NCI-H748 (cell line): ENCODE measurements around the gene DGKB.

Experiments used
- DNase-seq: peaks from one replicate; lab custom pipeline; 2025; ENCODE audit not compliant: unreplicated experiment; lab: John Stamatoyannopoulos, UW

The DGKB gene

DNA sequence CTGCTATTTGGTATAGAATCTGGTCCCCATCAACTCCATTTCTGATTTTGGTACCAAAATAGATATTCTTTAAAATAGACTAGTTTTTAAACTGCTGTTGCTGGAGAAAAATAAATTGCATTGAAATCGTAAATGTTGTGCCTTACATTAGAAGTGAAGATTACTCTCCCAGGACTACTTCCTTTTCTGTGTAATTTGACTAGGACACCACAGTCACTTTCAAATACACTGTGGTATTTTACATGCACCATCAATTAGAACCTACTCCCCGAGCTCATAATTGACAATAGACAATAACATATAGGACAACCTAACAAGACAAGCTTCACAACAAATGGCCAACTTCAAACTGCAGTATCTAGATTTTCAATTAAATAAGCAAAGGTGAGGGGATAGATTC, 211.5 kb downstream of the DGKB start:
- DNase-seq, result no peak

DNA sequence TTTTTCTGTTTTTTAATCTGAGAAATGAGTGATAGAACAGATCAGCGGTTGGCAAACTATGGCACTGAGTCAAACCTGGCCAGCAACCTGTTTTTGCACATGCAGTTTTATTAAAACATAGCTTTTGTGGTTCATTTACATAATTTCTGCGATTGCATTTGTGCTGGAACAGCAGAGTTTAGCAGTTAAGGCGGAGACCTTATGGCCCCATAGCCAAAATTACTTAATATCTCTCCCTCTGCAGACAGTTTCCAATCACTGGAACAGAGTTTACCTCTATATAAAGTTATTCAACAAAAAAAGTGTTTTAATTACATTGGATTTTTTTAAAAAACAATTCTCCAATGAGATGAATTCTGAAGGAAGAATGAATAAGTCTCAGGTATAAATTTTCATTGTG, 212.1 kb downstream of the DGKB start:
- no peak for DNase-seq

DNA sequence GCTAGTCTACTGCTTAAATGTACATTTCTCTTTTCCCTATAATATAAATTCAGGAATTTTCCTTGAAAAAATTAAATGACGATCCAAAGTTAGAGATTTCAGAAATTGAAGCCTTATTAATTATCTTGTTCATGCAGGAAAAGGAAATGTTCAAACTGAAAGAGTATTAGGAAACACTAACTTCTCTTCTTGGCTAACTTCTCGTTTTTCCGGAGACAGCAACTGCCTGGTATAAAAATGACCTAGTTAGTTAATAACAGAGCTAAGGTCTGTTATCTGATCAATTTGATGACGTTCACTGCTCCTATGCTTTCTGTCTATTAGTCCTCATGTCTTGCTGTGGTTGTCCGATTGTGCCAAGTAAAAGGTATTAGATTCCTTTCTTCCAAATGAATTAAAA, 212.5 kb downstream of the DGKB start:
- no peak for DNase-seq

DNA sequence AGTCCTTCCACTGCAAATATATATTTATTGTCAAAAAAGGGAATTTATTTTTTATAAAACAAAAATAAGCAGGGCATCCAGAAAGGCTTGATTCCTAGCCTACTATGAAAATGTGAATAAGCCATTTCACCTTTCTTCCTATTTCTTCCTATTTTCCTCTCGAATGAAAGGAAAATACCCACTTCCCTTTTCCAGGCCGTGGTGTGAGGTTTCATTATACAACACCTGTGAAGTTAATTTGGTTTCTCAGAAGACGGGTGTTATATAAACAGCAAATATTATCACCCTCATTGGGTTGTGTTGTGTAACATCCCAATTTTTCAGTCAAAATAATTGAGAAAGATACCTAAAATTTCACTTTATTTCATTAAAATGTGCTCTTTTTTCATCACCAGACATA, 214.3 kb downstream of the DGKB start:
- DNase-seq, result no peak

DNA sequence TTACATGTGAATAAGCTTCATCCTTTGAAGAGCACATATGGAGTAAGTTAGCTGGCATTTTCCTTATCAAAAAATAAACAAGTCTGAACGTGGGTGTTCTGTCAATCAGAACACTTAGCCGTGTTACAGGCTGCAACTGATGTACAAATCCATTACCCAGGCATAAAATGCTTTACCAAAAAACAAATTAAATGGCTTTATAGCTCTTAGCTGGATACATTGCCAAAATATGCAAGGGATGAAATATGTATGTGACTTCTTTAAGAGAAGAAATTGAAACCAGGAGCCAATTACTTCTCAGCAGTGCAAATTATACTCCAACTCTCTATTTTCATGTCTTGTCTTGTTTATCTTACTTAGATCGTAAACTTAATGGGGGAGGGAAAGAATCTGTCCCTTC, 214.8 kb downstream of the DGKB start:
- DNase-seq, result peak; percentile 13

DNA sequence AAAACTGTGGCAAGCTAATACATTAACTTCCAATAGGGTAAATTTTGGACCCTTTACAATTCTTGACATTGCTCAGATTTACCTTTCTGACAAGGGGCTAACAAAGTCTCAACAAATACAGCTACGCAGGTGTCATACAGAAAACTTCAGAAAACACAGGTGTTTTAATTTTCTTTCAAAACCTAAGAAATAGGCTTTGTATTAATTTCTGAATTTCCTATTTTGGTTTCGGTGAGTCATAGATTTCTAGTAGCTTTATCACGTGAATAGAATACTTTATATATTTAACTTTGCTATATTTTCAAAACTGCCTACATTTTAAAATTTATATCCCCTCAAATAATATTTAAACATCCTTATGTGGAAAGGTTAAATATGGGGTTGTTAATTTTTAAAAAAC, 215.3 kb downstream of the DGKB start:
- no peak for DNase-seq

DNA sequence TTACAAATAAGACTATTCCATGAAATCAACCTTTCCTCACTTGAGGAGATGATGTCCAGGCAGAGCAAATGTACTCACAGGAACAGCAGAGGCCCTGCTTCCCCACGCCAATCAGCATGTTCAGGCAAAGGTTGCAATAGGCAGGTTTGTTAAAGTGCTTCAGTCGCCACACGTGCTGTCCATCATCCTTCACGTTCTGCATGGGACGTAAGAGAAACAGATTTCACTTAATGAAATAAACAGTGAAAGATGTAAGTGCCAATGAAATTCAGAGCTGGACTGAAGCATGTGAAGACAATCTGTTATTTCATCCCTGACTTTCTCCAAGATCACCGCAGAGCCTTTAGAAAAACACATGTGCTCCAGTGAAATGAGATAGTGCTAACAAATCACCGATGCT, 217.4 kb downstream of the DGKB start:
- DNase-seq, result no peak

DNA sequence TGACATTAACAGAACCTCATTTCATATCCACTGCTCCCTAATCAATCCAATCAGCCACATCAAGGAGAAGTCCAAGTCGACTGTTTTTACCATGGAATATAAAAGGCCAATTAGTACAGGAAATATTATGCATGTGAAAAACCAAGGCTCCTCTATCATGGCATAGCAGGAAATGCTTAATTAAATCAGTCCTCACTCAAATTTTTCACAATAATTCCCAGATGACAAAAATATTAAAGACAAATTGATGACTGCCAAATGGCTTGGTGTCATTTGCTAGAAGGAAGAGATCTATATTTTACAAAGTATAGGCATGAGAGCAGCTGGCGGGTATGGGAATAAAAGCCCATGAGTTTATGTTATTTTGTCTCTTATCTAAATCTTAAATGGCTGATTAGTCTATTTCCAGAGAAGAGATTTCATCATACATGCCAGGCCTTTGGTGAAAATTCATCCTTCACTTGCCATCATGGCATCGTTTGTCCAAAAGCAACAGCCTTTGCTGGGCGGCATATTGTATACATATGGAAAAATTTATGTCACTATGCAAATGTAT, 219.6 kb downstream of the DGKB start:
- no peak for DNase-seq

DNA sequence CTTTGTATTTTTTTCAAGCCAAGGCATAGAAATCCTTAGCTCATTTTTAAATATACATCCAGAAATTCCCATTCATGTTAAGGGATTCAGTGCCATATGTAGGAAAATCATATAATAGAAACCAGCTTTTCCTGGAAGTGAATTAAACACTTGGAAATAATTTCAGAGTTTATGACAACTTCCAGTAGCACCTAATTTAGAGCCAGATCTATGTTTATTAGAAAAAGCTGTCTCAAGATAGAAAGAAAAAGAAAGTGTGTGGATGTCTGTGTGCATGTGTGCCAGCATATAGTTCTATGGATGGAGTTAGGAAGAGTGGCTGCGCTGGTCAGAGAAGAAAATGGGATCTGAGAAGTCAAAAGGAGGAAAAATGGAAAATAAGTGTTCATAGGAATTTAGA, 225.7 kb downstream of the DGKB start:
- no peak for DNase-seq

DNA sequence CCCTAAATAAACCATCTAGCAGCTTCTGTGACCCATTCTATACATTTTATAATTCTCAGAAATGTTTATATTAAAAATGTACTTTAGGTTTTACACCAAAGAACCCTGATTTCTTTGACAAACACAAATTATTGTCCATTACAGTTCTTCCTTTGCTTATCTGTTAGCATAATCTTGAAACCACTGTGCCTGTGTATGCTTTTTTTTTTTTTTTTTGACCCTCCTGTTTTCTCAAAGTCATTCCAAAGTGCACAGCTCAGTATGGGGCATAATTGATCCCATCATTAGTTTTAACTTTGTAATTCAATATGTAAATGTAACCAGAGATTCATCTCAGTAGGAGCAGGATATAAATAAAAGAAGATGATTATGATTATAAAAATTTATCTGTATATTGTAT, 229.3 kb downstream of the DGKB start:
- DNase-seq, result peak; percentile 71

DNA sequence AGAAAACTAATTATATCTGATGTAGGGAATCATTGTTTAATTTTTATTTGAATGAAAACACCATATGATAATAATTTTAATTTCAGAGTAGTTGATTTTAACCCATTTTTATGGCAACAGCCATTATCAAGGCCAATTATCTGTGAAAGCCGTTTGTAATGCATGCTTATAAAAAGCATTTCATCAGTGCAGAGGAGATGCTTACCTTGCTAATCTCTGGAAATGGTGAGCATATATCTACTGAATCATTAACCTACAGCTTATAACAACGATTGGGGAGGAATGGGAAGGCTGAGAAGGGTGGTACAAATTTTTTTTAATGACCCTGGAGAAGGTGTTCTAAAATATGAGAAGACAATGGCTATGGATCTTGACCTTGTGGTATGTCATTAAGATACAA, 235.6 kb downstream of the DGKB start:
- DNase-seq, result no peak

DNA sequence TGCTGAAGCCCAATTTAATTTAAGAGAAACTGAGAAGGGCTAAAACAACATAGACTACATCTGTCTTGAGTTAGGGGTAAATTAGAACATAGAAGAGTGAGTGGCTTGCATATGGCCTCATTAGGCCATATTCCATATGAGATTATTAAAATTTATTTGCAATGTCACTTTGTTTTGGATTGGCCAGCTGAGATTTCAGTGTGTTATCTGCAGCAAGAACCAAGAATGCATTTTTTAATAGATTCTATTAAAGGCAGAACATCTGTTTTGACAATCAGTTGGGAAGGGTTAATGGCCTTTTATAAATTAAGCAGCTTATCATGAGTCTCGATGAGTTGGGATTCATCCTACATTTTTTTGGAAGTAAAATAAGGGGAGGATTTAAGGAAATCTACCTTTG, 236.2 kb downstream of the DGKB start:
- DNase-seq, result no peak

DNA sequence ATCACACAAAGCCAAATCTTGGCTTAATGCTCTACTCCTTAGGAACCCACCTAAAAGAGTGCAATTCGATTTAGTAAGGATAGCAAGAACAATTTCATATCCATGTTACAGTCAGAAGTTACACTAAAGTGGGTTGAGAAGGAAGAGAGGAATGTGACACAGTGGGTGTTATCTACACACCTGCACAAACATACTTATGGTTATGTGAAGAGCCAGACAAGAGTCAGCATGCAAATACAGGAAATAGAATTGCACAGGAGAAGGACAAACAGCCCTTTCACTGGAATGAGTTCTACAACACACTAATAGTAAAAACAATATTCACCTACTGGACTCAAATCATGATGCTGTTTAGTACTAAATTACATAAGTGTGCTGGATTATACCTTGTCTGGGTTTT, 262.8 kb downstream of the DGKB start:
- peak; percentile 81 for DNase-seq

DNA sequence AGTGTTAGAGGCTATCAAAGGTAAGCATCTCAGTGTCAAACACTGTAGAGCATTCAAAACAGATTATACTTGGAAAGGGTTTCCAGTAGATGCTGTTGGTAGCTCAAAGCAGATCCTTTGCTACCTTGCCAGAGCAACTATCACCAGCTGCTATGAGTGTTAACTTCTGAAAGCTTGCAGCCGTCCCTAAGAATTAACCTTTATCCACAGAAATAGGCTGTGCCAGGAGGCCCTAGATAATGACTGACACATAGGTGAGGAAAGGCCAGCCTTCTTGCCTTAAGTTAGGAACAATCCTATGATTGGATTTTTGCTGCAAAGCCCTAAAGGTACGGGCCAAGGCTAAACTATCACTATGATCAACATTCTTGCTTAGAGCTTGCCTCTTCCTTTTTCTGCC, 263.2 kb downstream of the DGKB start:
- DNase-seq, result peak; percentile 44

DNA sequence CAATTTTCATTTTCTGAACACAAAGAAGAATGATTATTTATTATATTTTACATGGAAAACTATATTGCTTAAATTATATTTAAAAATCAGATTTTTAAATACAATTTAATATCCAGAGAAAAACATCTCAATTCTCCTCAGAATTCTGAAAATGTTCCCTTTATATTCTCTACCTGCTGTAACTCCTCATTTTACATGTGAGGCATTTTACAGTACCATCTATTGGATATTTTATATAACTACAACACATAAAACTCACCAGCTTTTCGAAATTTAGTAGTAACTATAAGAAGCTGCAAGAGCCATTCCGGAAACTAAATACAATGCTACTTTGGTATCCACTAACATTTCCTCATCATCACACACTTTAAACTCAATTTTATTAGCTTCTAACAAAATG, 264.6 kb downstream of the DGKB start:
- DNase-seq, result no peak

DNA sequence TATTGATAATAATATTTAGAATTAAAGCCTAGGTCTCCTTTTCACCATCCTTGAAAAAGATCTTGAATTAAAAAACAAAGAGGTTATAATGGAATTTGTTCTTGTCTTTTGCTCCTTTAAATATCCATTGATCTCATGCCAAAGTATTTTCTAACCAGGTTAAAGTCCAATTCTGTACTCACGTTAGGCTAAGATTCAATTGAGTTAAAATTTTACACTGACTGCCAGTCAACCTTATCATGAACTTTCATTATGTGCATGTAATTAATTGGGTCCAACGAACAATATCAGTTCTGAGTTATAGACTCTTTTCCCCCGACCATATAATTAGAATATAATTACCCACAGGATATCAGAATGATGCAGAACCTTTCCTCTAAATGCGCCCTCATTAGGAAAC, 266.6 kb downstream of the DGKB start:
- no peak for DNase-seq

DNA sequence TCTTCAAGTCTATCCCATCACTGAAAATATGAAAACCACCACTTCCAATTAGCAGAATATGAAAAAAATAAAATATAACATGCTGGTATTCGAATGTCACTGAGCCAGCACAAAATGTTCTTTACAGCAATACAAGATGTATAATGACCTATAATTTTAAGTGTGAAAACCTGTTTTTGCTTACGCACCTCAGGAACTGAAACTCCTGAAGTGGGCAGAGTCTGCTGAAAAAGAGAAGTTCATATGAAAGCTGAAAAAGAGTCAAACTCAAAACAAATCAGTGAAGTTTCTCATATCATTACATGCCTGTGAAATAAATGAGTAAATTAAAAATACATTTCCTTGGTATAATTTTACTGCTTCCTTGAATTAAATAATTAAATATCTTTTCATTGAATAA, 272.5 kb downstream of the DGKB start:
- DNase-seq, result no peak

DNA sequence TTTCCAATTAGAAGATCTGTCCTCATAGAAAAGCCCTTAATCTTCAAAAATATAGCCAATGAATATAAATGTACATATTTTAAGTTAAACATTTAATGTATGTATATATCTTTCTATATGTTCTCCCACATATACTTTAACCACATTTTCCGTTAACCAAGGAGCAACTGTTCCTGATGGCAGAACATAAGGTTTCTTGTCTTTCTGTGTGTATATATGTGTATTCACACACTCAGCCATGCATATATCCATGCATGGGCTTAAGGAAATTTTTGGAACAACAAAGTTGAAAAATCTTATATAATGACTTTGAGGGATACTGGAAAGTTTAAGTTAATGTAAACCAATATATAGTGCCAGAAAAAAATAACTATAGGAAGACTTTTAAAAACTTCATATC, 274.0 kb downstream of the DGKB start:
- no peak for DNase-seq

DNA sequence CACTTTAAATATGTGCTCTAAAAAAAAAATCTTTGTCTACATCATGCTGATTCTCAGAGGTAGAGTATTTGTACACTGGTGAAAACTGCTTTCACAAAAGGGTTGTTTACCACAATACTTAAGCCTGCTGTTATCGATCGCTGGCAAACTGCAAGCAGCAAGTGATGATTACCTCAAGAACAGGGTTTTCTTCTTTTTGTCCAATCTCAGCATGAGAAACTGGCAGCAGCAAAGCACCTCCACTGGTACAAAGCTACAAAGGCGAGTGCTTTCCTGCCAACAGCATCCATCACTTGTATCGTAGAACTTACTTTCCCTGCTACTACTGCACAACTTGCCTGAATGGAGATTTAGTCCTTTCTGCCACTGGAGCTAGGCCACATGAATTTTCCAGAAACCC, 276.5 kb downstream of the DGKB start:
- DNase-seq, result no peak

DNA sequence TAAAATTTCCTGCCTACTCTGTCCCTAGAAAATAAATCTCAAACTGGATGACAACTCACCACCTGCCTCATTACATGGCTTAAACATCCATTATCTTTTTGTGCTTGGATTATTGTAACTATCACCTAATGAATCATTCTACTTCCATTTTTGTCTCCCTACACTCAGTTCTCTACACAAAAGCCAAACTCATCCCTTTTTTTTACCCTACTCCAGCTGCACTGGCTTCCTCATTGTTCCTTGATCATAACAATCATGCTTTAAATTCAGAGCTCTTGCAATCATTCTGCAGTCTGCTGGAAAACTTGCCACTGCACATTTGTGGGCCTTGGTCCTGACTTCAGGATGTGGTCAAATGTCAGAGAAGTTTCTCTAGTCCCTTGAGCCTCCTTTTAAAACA, 280.0 kb downstream of the DGKB start:
- DNase-seq, result no peak

DNA sequence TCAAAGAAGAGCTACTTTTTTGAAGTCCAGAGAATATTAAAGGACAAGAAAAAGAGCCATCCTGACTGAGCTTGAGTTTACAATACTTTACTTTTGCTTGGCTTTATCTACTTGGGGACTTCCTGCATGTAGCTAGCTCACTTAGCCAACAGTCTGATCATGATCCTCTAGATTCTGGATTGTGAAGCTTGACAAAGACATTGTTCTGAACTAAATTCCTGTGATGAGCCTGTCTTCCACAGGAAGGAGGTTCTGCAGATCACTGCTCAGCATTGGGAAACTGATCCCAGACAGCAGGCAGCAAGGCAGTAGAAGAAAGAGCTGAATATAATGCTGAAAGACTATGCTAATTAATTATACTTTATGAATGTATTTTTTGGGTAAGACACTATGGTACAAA, 296.4 kb downstream of the DGKB start:
- no peak for DNase-seq

DNA sequence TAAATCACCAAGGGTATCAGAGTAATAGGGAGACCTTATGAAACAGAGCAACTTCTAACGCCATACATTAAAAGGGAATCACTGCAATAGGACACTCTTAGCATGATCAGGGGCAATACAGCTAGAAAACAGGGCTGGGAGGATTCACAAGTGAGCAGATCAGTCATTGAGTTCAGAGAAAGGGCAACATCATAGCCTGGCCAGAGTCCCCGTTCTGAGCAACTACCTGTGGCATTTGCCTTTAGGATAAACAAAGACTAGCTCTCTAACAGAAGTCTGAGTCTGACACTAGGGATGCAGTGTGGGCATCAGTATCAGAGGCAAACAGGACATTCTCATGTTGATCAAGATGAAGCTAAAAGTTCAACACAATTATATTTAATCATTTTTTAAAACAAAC, 297.9 kb downstream of the DGKB start:
- no peak for DNase-seq

DNA sequence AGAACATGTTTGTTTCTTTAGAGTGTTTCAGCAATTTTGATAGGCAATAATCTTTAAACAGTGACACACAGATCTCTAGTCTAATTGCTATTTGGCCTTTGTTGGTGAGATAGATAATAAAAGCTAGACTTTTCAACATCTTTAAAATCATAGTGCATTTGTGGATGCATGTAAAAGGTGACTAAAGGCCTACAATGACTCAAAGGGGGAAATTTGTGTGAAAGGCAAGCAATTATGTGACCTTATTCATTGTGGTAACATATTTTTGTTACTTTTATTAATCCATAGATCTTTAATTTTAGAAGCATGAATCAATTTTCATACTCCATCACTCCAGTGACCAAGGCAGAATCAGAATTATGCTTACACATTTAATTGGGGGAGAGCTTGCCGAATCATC, 299.7 kb downstream of the DGKB start:
- no peak for DNase-seq

DNA sequence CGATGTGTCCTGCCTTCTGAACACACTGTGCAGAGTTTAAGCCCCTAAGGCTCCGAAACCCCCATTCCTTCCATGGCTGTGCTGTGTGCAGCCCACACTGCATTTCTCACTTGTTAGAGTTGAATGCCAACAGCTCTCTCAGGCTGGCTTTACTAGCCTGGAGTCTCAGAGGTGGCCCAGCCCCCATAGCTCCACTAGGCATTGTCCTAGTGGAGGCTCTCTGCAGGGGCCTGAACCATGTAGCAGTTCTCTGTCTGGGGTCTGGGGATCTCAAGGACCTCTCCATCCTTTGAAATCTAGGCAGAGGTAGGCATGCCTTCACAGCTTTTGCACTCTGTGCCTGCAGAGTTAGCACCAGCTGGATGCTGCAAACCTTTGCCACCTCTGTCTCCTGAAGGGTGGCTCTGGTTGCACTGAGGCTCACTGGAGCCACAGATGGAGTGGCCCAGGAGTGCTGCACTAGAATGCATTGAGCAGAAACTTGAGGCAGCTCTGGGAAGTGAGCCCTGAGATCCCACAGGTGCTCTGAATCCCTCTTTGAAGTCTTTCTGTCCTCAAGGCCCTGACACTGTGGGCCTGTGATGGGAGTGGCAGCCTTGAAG, 301.7 kb downstream of the DGKB start:
- no peak for DNase-seq
